ENCODE data around the gene PEX14. TPM values are rescaled to one million over a fixed set of nuclear protein-coding genes. Genes with fewer than 3 reads are reported as not detected.

The PEX14 gene
- total and polyA plus RNA-seq, 9 of the 15 experiments (the other 6 are each of a cell fraction or from before 2014, with no cell fraction given): 2.6 to 45.7 (median 22.7) TPM

- no peak overlapping the region for H3K4me2 ChIP-seq (ENCODE audit: insufficient read depth, low read length)
- H3K9me3 ChIP-seq (replicated peaks; ENCODE audit: control insufficient read depth, insufficient read depth, low read depth, low read length): no peaks in the 10 kb centered on the region
- H4K20me1 ChIP-seq (replicated peaks; ENCODE audit: control insufficient read depth, insufficient read depth, low read length): peaks cover 47% of the 10 kb centered on the region
- in situ Hi-C loops (cut with MboI): no loop called here
- no peak overlapping the region for H3K9ac ChIP-seq (ENCODE audit: insufficient read depth in 1 of 2, low read depth in 2 of 2, low read length in 2 of 2)
- intact Hi-C loops (cut with micrococcal nuclease): loop anchor here (10.0 kb wide), 1 partner anchor 427 kb away; no protein-coding TSS in a partner anchor
- H3K79me2 ChIP-seq (ENCODE audit: control insufficient read depth, insufficient read depth, low read length): peaks cover 79% of the 10 kb centered on the region
- DNase-seq (ENCODE audit: extremely low read depth in 1 of 4, low spot score in 3 of 4) (no peak), FAIRE-seq (no peak), ATAC-seq (no peak)
- BruUV-seq (replicated peaks): no TSS peak
- peaks cover 33% of the 10 kb centered on the region for H3K36me3 ChIP-seq (ENCODE audit: control insufficient read depth, insufficient read depth, low read length)
- H3K9me1 ChIP-seq (ENCODE audit: control insufficient read depth, insufficient read depth, low read length): peaks cover 3% of the 10 kb centered on the region
- ChIA-PET CTCF (ENCODE audit: low intra/inter-chr PET ratio) (interaction anchor here (1.4 kb wide), 1 partner anchor 350 kb away, joined by 6 read pairs; no protein-coding TSS in a partner anchor), POLR2A (interaction anchor here (0.5 kb wide), 1 partner anchor 9 kb away, joined by 3 read pairs; no protein-coding TSS in a partner anchor)
- H3K27me3 ChIP-seq (ENCODE audit: control insufficient read depth in 2 of 2, insufficient read depth in 2 of 2, low read length in 2 of 2): no peaks in the 10 kb centered on the region
- H3K4me1 ChIP-seq (replicated peaks in 1 of 2; ENCODE audit: control insufficient read depth in 2 of 2, insufficient read depth in 2 of 2, low read length in 2 of 2): peaks cover 4 to 11% of the 10 kb centered on the region in 2 experiments; a peak in 3 of 5 replicates
- no peak overlapping the region for H3K27ac ChIP-seq (ENCODE audit: extremely low read depth, low read depth, low read length)
- H2AFZ ChIP-seq (ENCODE audit: low read depth, low read length): no peak overlapping the region
- no peak overlapping the region for H3K4me3 ChIP-seq
- 87% methylated on average over 2 of the region's 2 CpGs for WGBS (ENCODE audit: insufficient coverage, low coverage, missing lambda C conversion rate)
- TF ChIP-seq POLR2AphosphoS5 (IDR thresholded peaks at IDR 0.05; ENCODE audit: control insufficient read depth, insufficient read depth, low read depth, low read length) (no peak), HMBOX1 (IDR thresholded peaks at IDR 0.05) (no peak), ZNF764 (CRISPR knock-in tag; IDR thresholded peaks at IDR 0.05; ENCODE audit: low read depth) (no peak), ZBTB2 (IDR thresholded peaks at IDR 0.05) (no peak), SMAD4 (CRISPR knock-in tag; conservative IDR thresholded peaks at IDR 0.05) (no peak), RNF219 (CRISPR knock-in tag; IDR thresholded peaks at IDR 0.05) (no peak), HEY1 (CRISPR knock-in tag; IDR thresholded peaks at IDR 0.05; ENCODE audit: borderline replicate concordance) (no peak), POLR2AphosphoS2 (IDR thresholded peaks at IDR 0.05; ENCODE audit: low read length) (no peak), EP300 (IDR thresholded peaks at IDR 0.05; ENCODE audit: low read length) (no peak), ZNF184 (CRISPR knock-in tag; IDR thresholded peaks at IDR 0.05) (no peak), ZBTB43 (CRISPR knock-in tag; IDR thresholded peaks at IDR 0.05) (no peak), STAG1 (CRISPR knock-in tag; IDR thresholded peaks at IDR 0.05; ENCODE audit: borderline replicate concordance) (no peak), CHD1 (IDR thresholded peaks at IDR 0.05; ENCODE audit: low read length) (no peak), ZBTB5 (IDR thresholded peaks at IDR 0.05) (no peak), ZNF436 (CRISPR knock-in tag; IDR thresholded peaks at IDR 0.05) (no peak)
Observed at GRCh38 chr1:10517677-10517982, 42.9 kb downstream of the PEX14 start.
